Measurements from ENCODE around the gene ANKAR. TPM values are rescaled to one million over a fixed set of nuclear protein-coding genes. Genes with fewer than 3 reads are reported as not detected.
A peak's percentile ranks its signal among the peaks of the same experiment; 100 is the strongest.
"Not testable (repeated sequence)": the region's sequence is repeated elsewhere in the genome, so short reads cannot be mapped to it uniquely, and the experiment has no call there.

Gene ANKAR
- total RNA-seq, 2 experiments from 2014 or later = 3.9 to 7.0 TPM

DNA sequence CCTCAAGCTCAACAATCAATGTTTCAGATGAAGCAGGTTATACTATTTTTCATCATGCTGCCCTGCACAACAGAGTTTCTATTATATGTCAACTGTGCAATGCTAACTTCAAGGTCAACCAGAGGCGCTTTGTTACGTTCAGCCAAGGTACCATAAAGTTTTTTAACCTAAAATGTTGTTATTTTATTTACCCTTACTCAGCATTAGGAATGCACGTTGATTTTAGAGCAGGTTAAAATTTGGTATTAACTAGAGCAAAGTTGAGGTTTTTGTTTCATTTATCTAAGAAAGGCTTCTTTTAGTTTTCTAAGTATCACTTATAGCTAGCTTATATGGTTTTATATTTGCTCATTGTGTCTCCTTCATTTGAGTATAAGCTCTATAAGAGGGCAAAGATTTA, 21.8 kb downstream of the ANKAR start:
- H3K4me3 Mint-ChIP-seq = no peak overlapping the region
- no peaks in the 10 kb centered on the region for H3K27me3 Mint-ChIP-seq
- no peak for DNase-seq
- POLR2A ChIA-PET = interaction anchor here (1.5 kb wide), 1 partner anchor 9 kb away, joined by 3 read pairs; no protein-coding TSS in a partner anchor
- peaks cover 4% of the 10 kb centered on the region for H3K4me1 Mint-ChIP-seq
- no peaks in the 10 kb centered on the region for H3K9me3 Mint-ChIP-seq
- CTCF ChIA-PET = interaction anchor here (1.1 to 3.8 kb wide), 7 partner anchors 12 to 36 kb away, joined by 3 to 40 read pairs (median 5); partner anchors contain the start of gene ASNSD1
- no peaks in the 10 kb centered on the region for H3K36me3 Mint-ChIP-seq (ENCODE audit: low read depth)
- H3K27ac Mint-ChIP-seq = no peak overlapping the region

GRCh38 chr2:189698020-189698887, 23.8 kb downstream of the ANKAR start:
- ChIA-PET CTCF (interaction anchor here (0.8 to 1.8 kb wide), 9 partner anchors 10 to 65 kb away, joined by 3 to 20 read pairs (median 4); partner anchors contain the start of genes ASNSD1 and OSGEPL1), POLR2A (interaction anchor here (1.0 kb wide), 2 partner anchors 15 to 36 kb away, joined by 3 to 4 read pairs; no protein-coding TSS in a partner anchor)
- peaks cover 4% of the 10 kb centered on the region for H3K4me1 Mint-ChIP-seq
- no peaks in the 10 kb centered on the region for H3K36me3 Mint-ChIP-seq (ENCODE audit: low read depth)
- no peak overlapping the region for H3K4me3 Mint-ChIP-seq
- peak; percentile 31 for DNase-seq
- H3K9me3 Mint-ChIP-seq = no peaks in the 10 kb centered on the region
- no peak overlapping the region for H3K27ac Mint-ChIP-seq
- no peaks in the 10 kb centered on the region for H3K27me3 Mint-ChIP-seq

DNA sequence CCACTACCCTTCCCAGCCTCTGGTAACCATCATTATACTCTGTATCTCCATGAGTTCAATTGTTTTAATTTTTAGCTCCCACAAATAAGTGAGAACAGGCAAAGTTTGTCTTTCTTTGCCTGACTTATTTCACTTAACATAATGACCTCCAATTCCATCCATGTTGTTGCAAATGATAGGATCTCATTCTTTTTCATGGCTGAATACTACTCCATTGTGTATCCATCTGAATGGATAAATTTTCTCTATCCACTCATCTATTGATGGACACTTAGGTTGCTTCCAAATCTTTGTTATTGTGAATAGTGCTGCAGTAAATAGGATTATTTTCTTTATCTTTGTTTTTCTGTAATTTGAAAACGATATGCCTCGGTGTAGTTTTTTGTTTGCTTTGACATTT, 26.2 kb downstream of the ANKAR start:
- Mint-ChIP-seq H3K9me3 (no peaks in the 10 kb centered on the region), H3K36me3 (ENCODE audit: low read depth) (no peaks in the 10 kb centered on the region), H3K4me3 (no peak overlapping the region), H3K27me3 (no peaks in the 10 kb centered on the region), H3K27ac (no peak overlapping the region), H3K4me1 (peaks cover 4% of the 10 kb centered on the region)
- ChIA-PET POLR2A (no interaction called here), CTCF (interaction anchor here (1.0 to 1.9 kb wide), 3 partner anchors 27 to 43 kb away, joined by 4 to 5 read pairs (median 4); no protein-coding TSS in a partner anchor)
- DNase-seq = no peak

DNA sequence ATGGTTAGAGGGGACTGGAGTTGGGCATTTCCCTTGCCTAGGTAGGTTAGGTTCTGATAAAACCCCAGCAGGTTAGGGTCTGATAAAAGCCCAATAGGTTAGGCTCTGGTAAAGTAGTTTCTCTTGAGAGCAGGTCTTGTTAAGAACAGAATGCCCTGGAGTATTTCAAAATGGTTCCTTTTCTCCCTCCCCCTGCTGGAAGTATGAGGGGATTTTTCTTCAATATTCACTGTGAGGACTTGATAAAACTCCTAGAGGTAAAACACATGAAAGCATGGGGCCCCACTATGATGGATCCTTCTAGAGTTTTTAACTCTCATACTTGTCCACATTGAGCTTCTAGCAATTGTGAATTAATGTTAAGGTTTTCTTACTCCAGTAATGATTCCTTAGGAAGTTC, 27.6 kb downstream of the ANKAR start:
- ChIA-PET POLR2A (no interaction called here), CTCF (interaction anchor here (1.0 to 1.3 kb wide), 2 partner anchors 41 to 43 kb away, joined by 3 read pairs; no protein-coding TSS in a partner anchor)
- Mint-ChIP-seq H3K4me3 (no peak overlapping the region), H3K4me1 (peaks cover 4% of the 10 kb centered on the region), H3K36me3 (ENCODE audit: low read depth) (no peaks in the 10 kb centered on the region), H3K27ac (no peak overlapping the region), H3K9me3 (no peaks in the 10 kb centered on the region), H3K27me3 (no peaks in the 10 kb centered on the region)
- no peak for DNase-seq

DNA sequence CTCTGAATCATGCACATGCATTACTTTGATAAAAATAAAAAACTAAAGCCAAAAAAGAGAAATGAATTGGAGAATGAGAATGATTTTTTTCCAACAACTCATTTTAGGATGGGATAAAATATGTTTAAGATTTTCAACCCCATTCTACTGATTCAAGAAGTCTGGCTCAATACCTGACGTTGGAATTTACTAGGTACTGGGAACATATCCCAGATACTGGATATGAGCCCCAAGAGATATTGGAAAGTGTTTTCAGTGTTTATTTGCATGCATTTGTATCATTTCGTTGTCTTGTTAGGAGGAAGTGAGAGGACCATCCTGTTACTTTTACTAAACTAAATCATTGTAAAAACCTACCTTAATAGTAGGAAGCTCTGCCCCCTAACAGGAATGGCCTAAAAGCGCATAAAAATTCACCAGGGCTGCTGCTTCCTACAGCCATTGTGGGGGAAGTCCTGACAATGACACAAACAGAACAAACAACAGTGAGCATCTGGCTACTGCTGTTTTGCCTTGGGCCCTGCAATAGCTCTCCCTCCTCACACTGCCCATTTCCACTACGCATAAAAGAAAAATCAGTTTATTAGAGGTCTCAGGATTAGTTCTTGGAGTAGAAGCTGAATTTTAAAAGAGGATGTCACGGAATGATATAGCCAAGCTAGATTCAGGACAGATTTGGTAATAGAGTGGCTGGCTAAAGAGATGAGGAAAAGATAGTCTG, 35.2 kb downstream of the ANKAR start:
- Mint-ChIP-seq H3K36me3 (ENCODE audit: low read depth) (peaks cover 12% of the 10 kb centered on the region), H3K27me3 (no peaks in the 10 kb centered on the region), H3K27ac (no peak overlapping the region), H3K4me3 (no peak overlapping the region), H3K9me3 (peaks cover 5% of the 10 kb centered on the region), H3K4me1 (no peaks in the 10 kb centered on the region)
- DNase-seq = no peak
- CTCF ChIA-PET = no interaction called here
- POLR2A ChIA-PET = no interaction called here

DNA sequence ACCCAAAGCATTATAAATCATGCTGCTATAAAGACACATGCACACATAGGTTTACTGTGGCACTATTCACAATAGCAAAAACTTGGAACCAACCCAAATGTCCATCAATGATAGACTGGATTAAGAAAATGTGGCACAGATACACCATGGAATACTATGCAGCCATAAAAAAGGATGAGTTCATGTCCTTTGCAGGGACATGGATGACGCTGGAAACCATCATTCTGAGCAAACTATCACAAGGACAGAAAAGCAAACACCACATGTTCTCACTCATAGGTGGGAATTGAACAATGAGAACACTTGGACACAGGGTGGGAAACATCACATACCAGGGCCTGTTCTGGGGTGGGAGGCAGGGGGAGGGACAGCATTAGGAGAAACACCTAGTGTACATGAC, 43.1 kb downstream of the ANKAR start:
- CTCF ChIA-PET, H3K27ac Mint-ChIP-seq, H3K4me1 Mint-ChIP-seq, H3K4me3 Mint-ChIP-seq, H3K27me3 Mint-ChIP-seq, POLR2A ChIA-PET, DNase-seq: not testable (repeated sequence)
- H3K36me3 Mint-ChIP-seq (ENCODE audit: low read depth) = peaks cover 12% of the 10 kb centered on the region
- peaks cover 14% of the 10 kb centered on the region for H3K9me3 Mint-ChIP-seq

DNA sequence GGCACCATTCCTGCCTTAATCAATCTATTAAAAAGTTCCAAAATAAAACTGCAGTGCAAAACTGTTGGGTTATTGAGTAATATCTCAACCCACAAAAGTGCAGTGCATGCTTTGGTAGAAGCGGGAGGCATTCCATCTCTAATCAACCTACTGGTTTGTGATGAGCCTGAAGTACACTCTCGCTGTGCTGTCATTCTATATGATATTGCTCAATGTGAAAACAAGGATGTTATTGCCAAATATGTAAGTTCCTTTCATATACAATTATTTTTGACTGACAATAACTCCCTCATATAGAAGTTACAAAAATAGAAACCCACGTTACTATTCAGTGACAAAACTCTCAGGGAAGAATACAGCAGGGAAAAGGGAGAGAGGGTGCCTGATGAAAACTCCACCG, 45.1 kb downstream of the ANKAR start:
- H3K4me1 Mint-ChIP-seq = peaks cover 9% of the 10 kb centered on the region
- no peaks in the 10 kb centered on the region for H3K36me3 Mint-ChIP-seq (ENCODE audit: low read depth)
- peaks cover 9% of the 10 kb centered on the region for H3K9me3 Mint-ChIP-seq
- no peak for DNase-seq
- CTCF ChIA-PET = no interaction called here
- H3K4me3 Mint-ChIP-seq = no peak overlapping the region
- no peaks in the 10 kb centered on the region for H3K27me3 Mint-ChIP-seq
- POLR2A ChIA-PET = no interaction called here
- H3K27ac Mint-ChIP-seq = no peak overlapping the region

GRCh38 chr2:189723192-189723591, 48.7 kb downstream of the ANKAR start:
- ChIA-PET POLR2A (no interaction called here), CTCF (no interaction called here)
- peaks cover 2% of the 10 kb centered on the region for H3K9me3 Mint-ChIP-seq

More at GRCh38 chr2:189723192-189723591, 48.7 kb downstream of the ANKAR start:
- Mint-ChIP-seq H3K27me3 (no peaks in the 10 kb centered on the region), H3K36me3 (ENCODE audit: low read depth) (peaks cover 8% of the 10 kb centered on the region), H3K4me1 (peaks cover 9% of the 10 kb centered on the region), H3K4me3 (no peak overlapping the region), H3K27ac (no peak overlapping the region)
- DNase-seq = no peak

Other genes with a start within 250 kb of the ANKAR start
- 10 to 100 TPM; 31.4 to 34.0 TPM for gene WDR75, start 233.2 kb upstream of the ANKAR start, total RNA-seq
- 1 to 10 TPM; 4.4 to 6.0 TPM for gene SLC40A1, start 93.9 kb upstream of the ANKAR start, total RNA-seq
- gene ASNSD1, start 13.2 kb upstream of the ANKAR start, total RNA-seq = 10 to 100 TPM; 37.9 to 38.4 TPM
- gene OSGEPL1, start 88.1 kb downstream of the ANKAR start, total RNA-seq = 1 to 10 TPM; 8.0 TPM
- 10 to 100 TPM; 87.4 to 89.4 TPM for gene ORMDL1, start 109.7 kb downstream of the ANKAR start, total RNA-seq
- 10 to 100 TPM; 24.6 to 26.4 TPM for gene PMS1, start 109.8 kb downstream of the ANKAR start, total RNA-seq